HepG2 (cell line): ENCODE results near the gene VPS52. TPM values are rescaled to one million over a fixed set of nuclear protein-coding genes. Genes with fewer than 3 reads are reported as not detected.
"Not testable (repeated sequence)": the region's sequence is repeated elsewhere in the genome, so short reads cannot be mapped to it uniquely, and the experiment has no call there.

Experiments
- ATAC-seq: fragments of 200-7000 bp; cut with Tn5 transposase; 3 replicates; pipeline ENCODE4 v1.9.1; 2020; ENCODE audit warnings: mild to moderate bottlenecking, moderate library complexity
- BruUV-seq: library from RNA; stranded (reverse); fragments of 400-500 nt; replicated peaks from 2 replicates; lab custom pipeline; 2021; lab: Mats Ljungman, UMichigan
- CTCF ChIA-PET: fragments of 300-600 bp; formaldehyde crosslinking; extraction: SDS; loops from one replicate; lab custom pipeline; 2021; ENCODE audit warnings: low total read pairs, inconsistent platforms, low intra/inter-chr PET ratio; lab: Yijun Ruan, JAX
- POLR2A ChIA-PET: fragments of 350-600 bp; sonication (Branson Sonifier 250); formaldehyde crosslinking; loops from one replicate; lab custom pipeline; 2020; ENCODE audit warnings: antibody characterized with exemption, inconsistent platforms; lab: Yijun Ruan, JAX
- DNase-seq: peaks from one replicate; pipeline ENCODE4 v3.0.0-alpha.2; 2015; ENCODE audit warnings: low spot score
- FAIRE-seq: peaks from 3 replicates; lab custom pipeline; 2011; peaks lifted over from hg19 to GRCh38; lab: Jason Lieb, UNC
- H2AFZ ChIP-seq: one replicate; pipeline ENCODE4 v1.6.1; 2011; ENCODE audit warnings: low read length, inconsistent platforms
- H3K27ac ChIP-seq: fragments of 300-600 bp; 3 replicates; pipeline ENCODE4 v1.8.0; 2011; ENCODE audit warnings: mixed run types, mild to moderate bottlenecking, mixed read lengths, low read length, inconsistent platforms; ENCODE audit not compliant: insufficient read depth; ENCODE audit errors: extremely low read length
- H3K27me3 ChIP-seq, 2 experiments: fragments of 200-600 bp in 1 of 2; 2 replicates in 1 of 2; 3 replicates in 1 of 2; pipeline versions ENCODE4 v1.6.0 to v1.8.0; 2011; ENCODE audit warnings: low read length in 2 of 2, mild to moderate bottlenecking in 2 of 2, moderate library complexity in 2 of 2, inconsistent platforms in 1 of 2; ENCODE audit not compliant: insufficient read depth in 2 of 2, control insufficient read depth in 1 of 2
- H3K36me3 ChIP-seq, 2 experiments: fragments of 200-600 bp in 1 of 2; replicated peaks in 1 of 2; 2 replicates in 1 of 2; 3 replicates in 1 of 2; pipeline versions ENCODE4 v1.5.1 to v1.8.0; 2011; ENCODE audit warnings: low read length in 2 of 2, inconsistent platforms in 1 of 2; ENCODE audit not compliant: insufficient read depth in 2 of 2, control insufficient read depth in 1 of 2
- H3K4me1 ChIP-seq: 2 replicates; pipeline ENCODE4 v1.5.1; 2012; ENCODE audit warnings: low read length, inconsistent platforms; ENCODE audit not compliant: insufficient read depth
- H3K4me2 ChIP-seq: 2 replicates; pipeline ENCODE4 v1.6.0; 2011; ENCODE audit warnings: low read depth, low read length, inconsistent platforms
- H3K4me3 ChIP-seq, 3 experiments: fragments of 200-600 bp in 1 of 3; sonication (generic), shearing (Covaris generic) in 1 of 3; replicated peaks in 1 of 3; 2 replicates each; pipeline ENCODE4 v1.5.1; 2011 to 2016; ENCODE audit warnings: low read length in 3 of 3, inconsistent platforms in 2 of 3, low read depth in 2 of 3, mild to moderate bottlenecking in 2 of 3, control low read depth in 1 of 3, mixed read lengths in 1 of 3; ENCODE audit not compliant: insufficient read depth in 1 of 3
- H3K79me2 ChIP-seq: one replicate; pipeline ENCODE4 v1.6.1; 2011; ENCODE audit warnings: low read length, inconsistent platforms; ENCODE audit not compliant: insufficient read depth
- H3K9ac ChIP-seq: 2 replicates; pipeline ENCODE4 v1.6.0; 2011; ENCODE audit warnings: mild to moderate bottlenecking, low read depth, low read length, inconsistent platforms; ENCODE audit not compliant: insufficient read depth
- H3K9me3 ChIP-seq: 2 replicates; pipeline ENCODE4 v1.5.1; 2012; ENCODE audit warnings: mild to moderate bottlenecking, low read length
- H4K20me1 ChIP-seq: 2 replicates; pipeline ENCODE4 v1.6.0; 2011; ENCODE audit warnings: inconsistent platforms, mild to moderate bottlenecking, low read length, moderate library complexity; ENCODE audit not compliant: insufficient read depth
- ATF1 ChIP-seq: IDR thresholded peaks from 2 replicates; pipeline ENCODE4 v1.6.1; 2016; ENCODE audit warnings: mild to moderate bottlenecking, control low read depth
- PHF5A ChIP-seq: IDR thresholded peaks from one replicate; pipeline ENCODE4 v1.6.1; 2018; ENCODE audit warnings: low read depth, missing genetic modification reagents; ENCODE audit not compliant: unreplicated experiment
- TGIF2 ChIP-seq: IDR thresholded peaks from 2 replicates; pipeline ENCODE4 v1.6.1; 2016; ENCODE audit warnings: control low read depth, missing compliant biosample characterization
- ZNF607 ChIP-seq: sonication (generic); formaldehyde crosslinking; IDR thresholded peaks from 2 replicates; pipeline ENCODE4 v1.5.1; 2020; ENCODE audit warnings: missing genetic modification reagents, mild to moderate bottlenecking, borderline replicate concordance
- WGBS: methylation state at CpG from one replicate; pipeline ENCODE4 v1.1.6; 2017; ENCODE audit warnings: low lambda C conversion rate; 5-methylcytosine and 5-hydroxymethylcytosine counted together
- in situ Hi-C: cut with HindIII; loops from 2 replicates; pipeline ENCODE4 v1.10.0; 2017; ENCODE audit warnings: low pct_unique_long_range_greater_than_20kb; ENCODE audit not compliant: extremely low pct_ligation_motif_present
- intact Hi-C: fragments of 100-400 bp; cut with micrococcal nuclease; formaldehyde crosslinking; loops from one replicate; pipeline ENCODE4 v1.10.0; 2022; ENCODE audit not compliant: unreplicated experiment
- polyA plus RNA-seq, 8 experiments: library from polyadenylated mRNA; depleted of rRNA in 3 of 8; stranded (reverse) in 7 of 8; unstranded in 1 of 8; fragments of >200 nt; fragmentation: Illumina TruSeq in 4 of 8; extraction: Trizol in 4 of 8; gene quantifications; 2 replicates each; pipeline versions ENCODE4 v1.2.1 to v1.2.3, GENCODE V29; 2011 to 2016; ENCODE audit warnings: low read depth in 4 of 8, missing spikeins in 1 of 8, mixed read lengths in 1 of 8; ENCODE audit not compliant: insufficient read depth in 1 of 8
- total RNA-seq, 5 experiments: library from RNA; depleted of rRNA; stranded (reverse); fragments of >200 nt; fragmentation: Illumina TruSeq; extraction: Trizol; gene quantifications; 2 replicates each; pipeline ENCODE4 v1.2.3, GENCODE V29; 2016; ENCODE audit warnings: low read depth in 1 of 5
- TF ChIP-seq, protein P1 (sequence below): sonication (generic); formaldehyde crosslinking; IDR thresholded peaks from 2 replicates; pipeline ENCODE4 v1.9.0; 2021; ENCODE audit warnings: missing genetic modification reagents, borderline replicate concordance
- TF ChIP-seq, protein P2 (sequence below): sonication (generic); formaldehyde crosslinking; IDR thresholded peaks from 2 replicates; pipeline ENCODE4 v1.4.0; 2020; ENCODE audit warnings: missing genetic modification reagents

VPS52 gene
- total and polyA plus RNA-seq, 2 of the 13 experiments (the other 11 are each of a cell fraction or from before 2014, with no cell fraction given), result 48.9 to 85.5 TPM

DNA sequence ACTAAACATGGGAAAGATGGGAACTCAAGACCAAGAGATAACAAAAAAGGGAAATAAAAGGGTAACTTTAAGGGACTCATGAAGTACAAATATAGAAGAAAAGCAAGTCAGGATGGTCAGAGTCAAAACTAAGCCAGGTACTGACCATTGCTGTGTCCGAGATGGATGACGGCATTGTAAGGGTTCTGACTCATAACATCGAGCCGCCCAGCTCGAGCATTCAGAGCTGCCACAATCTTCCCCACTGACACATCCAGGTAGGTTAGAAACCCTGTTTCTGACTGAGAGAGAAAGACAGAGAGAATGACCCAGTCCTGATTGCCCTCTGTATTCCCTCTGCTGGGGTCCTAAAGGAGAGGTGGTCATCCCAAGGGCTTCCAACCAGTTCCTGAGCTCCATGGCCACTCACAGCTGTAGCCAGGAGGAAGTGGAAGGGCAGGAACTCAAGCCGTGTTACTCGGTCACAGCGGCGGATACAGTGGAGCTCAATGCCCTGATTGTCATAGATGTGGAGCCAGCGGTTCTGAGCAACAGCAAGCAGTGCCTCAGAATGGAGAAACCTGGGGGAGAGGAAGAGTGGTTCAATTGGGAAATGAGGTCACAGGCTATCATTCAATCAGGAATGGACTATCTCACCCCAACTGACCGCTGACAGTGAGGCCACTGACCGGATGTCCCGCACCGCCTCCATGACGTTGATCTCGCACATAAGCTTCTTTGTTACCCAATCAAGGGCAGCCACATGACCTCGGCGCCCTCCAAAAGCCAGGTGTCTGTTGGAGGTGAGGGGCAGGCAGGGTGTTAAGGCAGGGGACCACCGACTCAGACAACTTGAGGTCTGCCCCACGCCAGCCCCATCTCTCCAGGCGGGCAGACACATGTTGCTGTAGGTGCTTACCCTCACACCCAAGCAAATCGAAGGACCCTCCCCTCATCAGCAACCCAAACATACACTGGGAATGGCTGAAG lies 15.6 kb upstream of the VPS52 start (continued):
- no peak for TF ChIP-seq ZNF607 (CRISPR knock-in tag)

- DNase-seq, CTCF ChIA-PET, BruUV-seq, ATAC-seq, H3K27me3 ChIP-seq, H3K9me3 ChIP-seq, H3K4me3 ChIP-seq, H4K20me1 ChIP-seq, FAIRE-seq, H2AFZ ChIP-seq, H3K4me2 ChIP-seq, H3K27ac ChIP-seq, intact Hi-C loops, H3K9ac ChIP-seq: not testable (repeated sequence)
- WGBS, result 93% methylated on average over 4 of the region's 4 CpGs
- Histone ChIP-seq H3K4me1 (peaks cover 12% of the 10 kb centered on the region), H3K79me2 (peaks cover 23% of the 10 kb centered on the region), H3K36me3 (peaks cover 11 to 50% of the 10 kb centered on the region in 2 experiments)
- POLR2A ChIA-PET, result interaction anchor here (4.7 kb wide), 1 partner anchor 13 kb away, joined by 20 read pairs; the partner anchor contains the start of genes RPS18 and VPS52
- in situ Hi-C loops, result loop anchor here (25.0 kb wide), 1 partner anchor 127 kb away; the partner anchor contains the start of genes CUTA, PHF1 and SYNGAP1
Measured at GRCh38 chr6:33285214-33285613, 13.5 kb upstream of the VPS52 start.

GRCh38 chr6:33280539-33280938 lies 8.9 kb upstream of the VPS52 start:
- H2AFZ ChIP-seq, result no peak overlapping the region
- CTCF ChIA-PET, result interaction anchor here (0.7 to 3.2 kb wide), 6 partner anchors 19 to 145 kb away, joined by 3 to 52 read pairs (median 10); partner anchors contain the start of genes KIFC1 and RGL2
- DNase-seq (no peak), ATAC-seq (no peak), FAIRE-seq (no peak)
- H3K9me3 ChIP-seq, result no peaks in the 10 kb centered on the region
- 97% methylated on average over 6 of the region's 6 CpGs for WGBS
- BruUV-seq, result no TSS peak
- peaks cover 15 to 56% of the 10 kb centered on the region in 2 experiments for H3K36me3 ChIP-seq
- H4K20me1 ChIP-seq, result peaks cover 6% of the 10 kb centered on the region; the same call in 1 of the 2 replicates
- POLR2A ChIA-PET, result interaction anchor here (2.2 to 4.7 kb wide), 2 partner anchors 8 to 19 kb away, joined by 5 to 20 read pairs; partner anchors contain the start of genes RPS18 and VPS52
- H3K4me1 ChIP-seq, result peaks cover 3% of the 10 kb centered on the region; the same call in 1 of the 2 replicates
- H3K9ac ChIP-seq, result no peak overlapping the region
- intact Hi-C loops (loop anchor here (1.0 kb wide), 3 partner anchors 19 to 111 kb away; partner anchors contain the start of gene KIFC1), in situ Hi-C loops (loop anchor here (25.0 kb wide), 1 partner anchor 132 kb away; the partner anchor contains the start of genes CUTA, PHF1 and SYNGAP1)
- H3K27ac ChIP-seq, result peak overlapping the region; percentile 48
- peaks cover under 1% of the 10 kb centered on the region for H3K79me2 ChIP-seq
- H3K4me3 ChIP-seq, result no peak overlapping the region
- no peak overlapping the region for H3K4me2 ChIP-seq
- H3K27me3 ChIP-seq, result no peaks in the 10 kb centered on the region
- TF ChIP-seq TGIF2 (no peak), ATF1 (CRISPR knock-in tag) (no peak), PHF5A (CRISPR knock-in tag) (no peak)
- TF ChIP-seq, protein P1, sequence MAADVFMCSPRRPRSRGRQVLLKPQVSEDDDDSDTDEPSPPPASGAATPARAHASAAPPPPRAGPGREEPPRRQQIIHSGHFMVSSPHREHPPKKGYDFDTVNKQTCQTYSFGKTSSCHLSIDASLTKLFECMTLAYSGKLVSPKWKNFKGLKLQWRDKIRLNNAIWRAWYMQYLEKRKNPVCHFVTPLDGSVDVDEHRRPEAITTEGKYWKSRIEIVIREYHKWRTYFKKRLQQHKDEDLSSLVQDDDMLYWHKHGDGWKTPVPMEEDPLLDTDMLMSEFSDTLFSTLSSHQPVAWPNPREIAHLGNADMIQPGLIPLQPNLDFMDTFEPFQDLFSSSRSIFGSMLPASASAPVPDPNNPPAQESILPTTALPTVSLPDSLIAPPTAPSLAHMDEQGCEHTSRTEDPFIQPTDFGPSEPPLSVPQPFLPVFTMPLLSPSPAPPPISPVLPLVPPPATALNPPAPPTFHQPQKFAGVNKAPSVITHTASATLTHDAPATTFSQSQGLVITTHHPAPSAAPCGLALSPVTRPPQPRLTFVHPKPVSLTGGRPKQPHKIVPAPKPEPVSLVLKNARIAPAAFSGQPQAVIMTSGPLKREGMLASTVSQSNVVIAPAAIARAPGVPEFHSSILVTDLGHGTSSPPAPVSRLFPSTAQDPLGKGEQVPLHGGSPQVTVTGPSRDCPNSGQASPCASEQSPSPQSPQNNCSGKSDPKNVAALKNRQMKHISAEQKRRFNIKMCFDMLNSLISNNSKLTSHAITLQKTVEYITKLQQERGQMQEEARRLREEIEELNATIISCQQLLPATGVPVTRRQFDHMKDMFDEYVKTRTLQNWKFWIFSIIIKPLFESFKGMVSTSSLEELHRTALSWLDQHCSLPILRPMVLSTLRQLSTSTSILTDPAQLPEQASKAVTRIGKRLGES, result no peak
- TF ChIP-seq, protein P2, sequence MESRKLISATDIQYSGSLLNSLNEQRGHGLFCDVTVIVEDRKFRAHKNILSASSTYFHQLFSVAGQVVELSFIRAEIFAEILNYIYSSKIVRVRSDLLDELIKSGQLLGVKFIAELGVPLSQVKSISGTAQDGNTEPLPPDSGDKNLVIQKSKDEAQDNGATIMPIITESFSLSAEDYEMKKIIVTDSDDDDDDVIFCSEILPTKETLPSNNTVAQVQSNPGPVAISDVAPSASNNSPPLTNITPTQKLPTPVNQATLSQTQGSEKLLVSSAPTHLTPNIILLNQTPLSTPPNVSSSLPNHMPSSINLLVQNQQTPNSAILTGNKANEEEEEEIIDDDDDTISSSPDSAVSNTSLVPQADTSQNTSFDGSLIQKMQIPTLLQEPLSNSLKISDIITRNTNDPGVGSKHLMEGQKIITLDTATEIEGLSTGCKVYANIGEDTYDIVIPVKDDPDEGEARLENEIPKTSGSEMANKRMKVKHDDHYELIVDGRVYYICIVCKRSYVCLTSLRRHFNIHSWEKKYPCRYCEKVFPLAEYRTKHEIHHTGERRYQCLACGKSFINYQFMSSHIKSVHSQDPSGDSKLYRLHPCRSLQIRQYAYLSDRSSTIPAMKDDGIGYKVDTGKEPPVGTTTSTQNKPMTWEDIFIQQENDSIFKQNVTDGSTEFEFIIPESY (CRISPR knock-in tag), result peak; percentile 42; the same call in 1 of the 2 replicates
